Testis (tissue), 3 donors: ENCODE results near the gene TPR. TPM values are rescaled to one million over a fixed set of nuclear protein-coding genes. Genes with fewer than 3 reads are reported as not detected.

Experiments used
- DNase-seq: peaks from one replicate; pipeline ENCODE4 v3.0.0-alpha.2; 2019
- H3K27ac ChIP-seq, 2 donors: fragments of 200-600 bp; sonication (generic); one replicate each; pipeline ENCODE4 v1.5.1; 2019
- H3K27me3 ChIP-seq: fragments of 200-600 bp; sonication (generic); one replicate; pipeline ENCODE4 v1.5.1; 2019
- H3K36me3 ChIP-seq: fragments of 200-600 bp; sonication (generic); one replicate; pipeline ENCODE4 v1.5.1; 2017; ENCODE audit warnings: low read depth; ENCODE audit errors: missing control alignments
- H3K4me1 ChIP-seq: fragments of 200-600 bp; sonication (generic); one replicate; pipeline ENCODE4 v1.5.1; 2019
- H3K4me3 ChIP-seq, 2 donors: fragments of 200-600 bp; sonication (generic); one replicate each; pipeline ENCODE4 v1.5.1; 2017 to 2019
- H3K9me3 ChIP-seq: fragments of 200-600 bp; sonication (generic); one replicate; pipeline ENCODE4 v1.5.1; 2017
- POLR2A ChIP-seq: fragments of 450-650 bp; IDR thresholded peaks from one replicate; pipeline ENCODE4 v1.6.1; 2017; ENCODE audit warnings: antibody characterized with exemption, mild to moderate bottlenecking, moderate library complexity
- WGBS, 2 donors: methylation state at CpG; one replicate each; pipeline ENCODE4 v1.1.5; 2018; 5-methylcytosine and 5-hydroxymethylcytosine counted together
- intact Hi-C: fragments of 100-400 bp; cut with DNase I; formaldehyde crosslinking; loops from one replicate; pipeline ENCODE4 v1.15.1; 2023; ENCODE audit warnings: low total_unique reads
- polyA plus RNA-seq: library from polyadenylated mRNA; stranded (reverse); fragments of 350-450 nt; fragmentation: Illumina TruSeq; extraction: RNeasy Lipid Tissue Mini Kit (QIAGEN cat#74804); gene quantifications from one replicate; pipeline ENCODE4 v1.2.3, GENCODE V29; 2014; ENCODE audit warnings: low read depth, low replicate concordance; ENCODE audit not compliant: insufficient read depth
- total RNA-seq, 2 donors: library from RNA; depleted of rRNA; stranded (reverse); fragments of >200 nt; gene quantifications; one replicate each; pipeline ENCODE4 v1.2.3, GENCODE V29; 2016
- TF ChIP-seq, protein P1 (sequence below), 3 experiments: fragments of 450-650 bp in 2 of 3; fragments of 200-600 bp in 1 of 3; sonication (generic) in 1 of 3; IDR thresholded peaks; one replicate each; pipeline ENCODE4 v1.5.1; 2016 to 2019; ENCODE audit warnings: antibody characterized with exemption in 3 of 3, mild to moderate bottlenecking in 2 of 3, moderate library complexity in 1 of 3

TPR gene
- total and polyA plus RNA-seq, 3 donors from 2014 or later: 47.4 to 249 (median 164) TPM

GRCh38 chr1:186330758-186331157 lies 44.3 kb downstream of the TPR start:
- no peaks in the 10 kb centered on the region for H3K9me3 ChIP-seq
- WGBS, 2 donors: 90 to 98% methylated on average over 1 of the region's 1 CpG
- H3K36me3 ChIP-seq: no peaks in the 10 kb centered on the region
- H3K4me1 ChIP-seq: no peaks in the 10 kb centered on the region
- intact Hi-C loops: no loop called here
- no peak overlapping the region for H3K27ac ChIP-seq
- no peaks in the 10 kb centered on the region for H3K27me3 ChIP-seq
- no peak for DNase-seq
- no peak overlapping the region for H3K4me3 ChIP-seq
- TF ChIP-seq POLR2A: no peak
- TF ChIP-seq, protein P1, sequence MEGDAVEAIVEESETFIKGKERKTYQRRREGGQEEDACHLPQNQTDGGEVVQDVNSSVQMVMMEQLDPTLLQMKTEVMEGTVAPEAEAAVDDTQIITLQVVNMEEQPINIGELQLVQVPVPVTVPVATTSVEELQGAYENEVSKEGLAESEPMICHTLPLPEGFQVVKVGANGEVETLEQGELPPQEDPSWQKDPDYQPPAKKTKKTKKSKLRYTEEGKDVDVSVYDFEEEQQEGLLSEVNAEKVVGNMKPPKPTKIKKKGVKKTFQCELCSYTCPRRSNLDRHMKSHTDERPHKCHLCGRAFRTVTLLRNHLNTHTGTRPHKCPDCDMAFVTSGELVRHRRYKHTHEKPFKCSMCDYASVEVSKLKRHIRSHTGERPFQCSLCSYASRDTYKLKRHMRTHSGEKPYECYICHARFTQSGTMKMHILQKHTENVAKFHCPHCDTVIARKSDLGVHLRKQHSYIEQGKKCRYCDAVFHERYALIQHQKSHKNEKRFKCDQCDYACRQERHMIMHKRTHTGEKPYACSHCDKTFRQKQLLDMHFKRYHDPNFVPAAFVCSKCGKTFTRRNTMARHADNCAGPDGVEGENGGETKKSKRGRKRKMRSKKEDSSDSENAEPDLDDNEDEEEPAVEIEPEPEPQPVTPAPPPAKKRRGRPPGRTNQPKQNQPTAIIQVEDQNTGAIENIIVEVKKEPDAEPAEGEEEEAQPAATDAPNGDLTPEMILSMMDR (IDR thresholded peaks at IDR 0.05): peak in 2 of 3 experiments; percentile 23 to 48

- Histone ChIP-seq H3K27ac (no peak overlapping the region), H3K4me1 (no peaks in the 10 kb centered on the region), H3K36me3 (no peaks in the 10 kb centered on the region), H3K4me3 (no peak overlapping the region), H3K27me3 (no peaks in the 10 kb centered on the region), H3K9me3 (no peaks in the 10 kb centered on the region)
- no peak for DNase-seq
- 90 to 94% methylated on average over 1 of the region's 1 CpG for WGBS, 2 donors
- intact Hi-C loops: no loop called here
- TF ChIP-seq, protein P1 (IDR thresholded peaks at IDR 0.05): no peak
- no peak for TF ChIP-seq POLR2A
Measured at GRCh38 chr1:186327331-186327730, 47.7 kb downstream of the TPR start.

GRCh38 chr1:186326009-186326408 lies 49.0 kb downstream of the TPR start:
- Histone ChIP-seq H3K4me1 (no peaks in the 10 kb centered on the region), H3K4me3 (no peak overlapping the region), H3K9me3 (no peaks in the 10 kb centered on the region), H3K27ac (no peak overlapping the region), H3K36me3 (no peaks in the 10 kb centered on the region), H3K27me3 (no peaks in the 10 kb centered on the region)
- DNase-seq: no peak
- WGBS, 2 donors: 81 to 88% methylated on average over 1 of the region's 1 CpG
- TF ChIP-seq POLR2A: no peak
- intact Hi-C loops: no loop called here

DNA sequence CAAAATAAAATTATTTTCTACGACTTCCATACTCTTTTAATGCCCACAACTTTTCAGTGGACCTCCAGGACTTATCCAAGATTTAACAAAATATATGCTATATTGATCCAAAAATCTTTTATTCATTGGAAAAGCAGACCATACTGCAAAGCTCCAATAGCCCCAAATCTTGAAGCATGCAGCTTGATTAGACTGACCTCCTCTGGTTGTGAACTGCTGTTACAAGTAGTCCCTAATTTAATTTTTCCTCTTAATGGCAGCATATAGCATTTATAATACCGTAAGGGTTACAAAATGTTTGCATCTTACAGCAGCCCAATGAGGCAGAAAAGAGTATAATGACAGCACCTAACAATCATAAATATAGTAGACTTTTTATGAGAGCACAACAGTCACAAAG lies 49.8 kb downstream of the TPR start:
- Histone ChIP-seq H3K4me1 (no peaks in the 10 kb centered on the region), H3K4me3 (no peak overlapping the region), H3K36me3 (no peaks in the 10 kb centered on the region), H3K27ac (no peak overlapping the region), H3K9me3 (no peaks in the 10 kb centered on the region), H3K27me3 (no peaks in the 10 kb centered on the region)
- intact Hi-C loops: no loop called here
- TF ChIP-seq POLR2A: no peak
- TF ChIP-seq, protein P1 (IDR thresholded peaks at IDR 0.05): peak in 1 of 3 experiments; percentile 9
- WGBS, 2 donors: 83 to 92% methylated on average over 2 of the region's 2 CpGs
- DNase-seq: no peak

GRCh38 chr1:186323865-186324264 lies 51.2 kb downstream of the TPR start:
- WGBS, 2 donors: 93 to 94% methylated on average over 4 of the region's 4 CpGs
- Histone ChIP-seq H3K4me1 (no peaks in the 10 kb centered on the region), H3K27me3 (no peaks in the 10 kb centered on the region), H3K9me3 (no peaks in the 10 kb centered on the region), H3K4me3 (no peak overlapping the region), H3K36me3 (no peaks in the 10 kb centered on the region), H3K27ac (no peak overlapping the region)
- TF ChIP-seq, protein P1 (IDR thresholded peaks at IDR 0.05): no peak
- no peak for TF ChIP-seq POLR2A
- no peak for DNase-seq
- intact Hi-C loops: no loop called here
